ENCODE measurements around the gene HSDL2. TPM values are rescaled to one million over a fixed set of nuclear protein-coding genes. Genes with fewer than 3 reads are reported as not detected.
A peak's percentile ranks its signal among the peaks of the same experiment; 100 is the strongest.

HSDL2 gene
- total RNA-seq, 1 donor from 2014 or later: 26.5 TPM

DNA sequence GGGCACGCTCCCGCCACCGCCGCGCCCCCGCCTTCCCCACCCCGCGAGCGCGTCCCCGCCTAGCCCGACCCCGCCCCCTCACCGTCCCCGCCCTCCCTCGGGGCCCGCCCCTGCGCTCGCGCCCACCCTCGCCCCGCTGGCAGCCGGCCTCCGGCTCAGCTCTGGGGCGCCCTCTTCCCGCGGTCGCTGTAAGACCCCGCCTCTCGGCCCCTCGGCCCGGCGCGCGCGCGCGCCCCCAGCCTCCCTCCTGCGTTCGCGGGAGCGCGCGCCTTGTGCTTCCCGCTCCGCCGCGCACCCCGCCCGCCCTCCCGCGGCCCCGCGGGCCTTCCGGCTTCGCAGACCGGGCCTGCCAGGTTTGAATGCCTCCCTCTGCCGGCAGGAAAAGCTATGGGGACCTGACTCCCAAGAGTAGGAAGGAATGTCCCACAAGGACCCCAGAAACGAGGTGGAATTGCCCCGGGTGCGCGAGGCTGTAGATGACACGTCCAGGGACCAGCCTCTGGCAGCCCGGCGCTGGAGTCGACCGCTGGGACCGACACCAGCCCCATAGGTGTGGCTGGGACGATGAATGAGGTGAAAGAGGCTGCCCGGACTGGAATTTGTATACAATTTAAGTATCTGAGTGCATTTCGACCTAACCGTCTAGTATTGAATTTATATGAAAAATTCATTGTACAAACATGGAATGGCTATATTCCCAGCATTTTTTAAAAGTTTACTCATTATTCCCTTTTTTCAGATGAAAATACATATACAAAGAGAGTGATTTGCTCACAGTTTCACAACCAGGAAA, 46.1 kb upstream of the HSDL2 start:
- peak; percentile 31 for TF ChIP-seq CTCF (IDR thresholded peaks at IDR 0.05; ENCODE audit: unreplicated experiment)
- Mint-ChIP-seq H3K4me3 (peak overlapping the region; percentile 96), H3K27ac (peak overlapping the region; percentile 99), H3K27me3 (ENCODE audit: low read depth) (no peaks in the 10 kb centered on the region), H3K36me3 (no peaks in the 10 kb centered on the region), H3K4me1 (peaks cover 26% of the 10 kb centered on the region), H3K9me3 (no peaks in the 10 kb centered on the region)
- peak; percentile 92 to 98 for DNase-seq (ENCODE audit: low spot score in 2 of 2, unreplicated experiment in 2 of 2)

DNA sequence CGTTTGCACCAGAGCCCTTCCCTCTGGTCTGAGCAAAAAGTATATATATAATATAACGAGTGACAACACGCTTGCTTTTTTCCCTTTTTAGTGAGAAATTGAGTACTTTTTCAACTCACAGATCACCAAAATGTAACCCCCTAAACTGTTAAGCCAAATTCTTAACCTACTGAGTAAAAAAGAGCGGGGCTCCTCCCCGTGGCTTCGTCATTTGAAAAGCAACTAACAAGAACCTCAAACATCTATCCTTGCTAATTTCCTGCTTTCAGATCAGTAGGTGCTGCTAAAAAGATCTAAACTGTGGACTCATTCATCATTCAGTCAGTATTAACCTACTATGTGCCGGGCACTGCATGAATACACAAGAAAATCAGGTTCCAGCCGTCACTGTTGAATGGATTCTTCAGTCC, 45.5 kb upstream of the HSDL2 start:
- Mint-ChIP-seq H3K36me3 (no peaks in the 10 kb centered on the region), H3K27me3 (ENCODE audit: low read depth) (no peaks in the 10 kb centered on the region), H3K9me3 (no peaks in the 10 kb centered on the region), H3K27ac (peak overlapping the region; percentile 99), H3K4me3 (peak overlapping the region; percentile 96), H3K4me1 (peaks cover 26% of the 10 kb centered on the region)
- TF ChIP-seq CTCF (IDR thresholded peaks at IDR 0.05; ENCODE audit: unreplicated experiment): no peak
- DNase-seq (ENCODE audit: low spot score in 2 of 2, unreplicated experiment in 2 of 2): no peak

DNA sequence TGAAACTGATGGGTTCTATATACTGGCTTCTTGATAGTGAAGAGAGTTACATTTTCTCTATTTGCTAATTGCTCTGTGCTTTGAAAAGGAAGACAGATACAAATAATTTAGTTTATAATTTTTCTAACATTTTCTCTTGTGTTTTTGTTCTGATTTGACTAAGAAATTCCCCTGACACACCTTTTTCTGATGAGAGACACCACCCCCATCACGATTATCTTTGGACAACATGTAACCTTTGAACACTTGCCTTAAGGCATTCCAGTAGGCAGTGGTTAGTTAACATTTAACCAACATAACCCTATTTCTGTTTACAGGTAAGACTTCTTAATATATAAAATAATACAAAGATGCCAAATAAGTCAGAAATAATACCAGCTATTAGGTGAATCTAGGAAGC, 42.4 kb upstream of the HSDL2 start:
- no peaks in the 10 kb centered on the region for H3K9me3 Mint-ChIP-seq
- H3K4me1 Mint-ChIP-seq: peaks cover 9% of the 10 kb centered on the region
- no peak for DNase-seq (ENCODE audit: low spot score in 2 of 2, unreplicated experiment in 2 of 2)
- no peaks in the 10 kb centered on the region for H3K36me3 Mint-ChIP-seq
- H3K27me3 Mint-ChIP-seq (ENCODE audit: low read depth): no peaks in the 10 kb centered on the region
- TF ChIP-seq CTCF (IDR thresholded peaks at IDR 0.05; ENCODE audit: unreplicated experiment): no peak
- H3K4me3 Mint-ChIP-seq: no peak overlapping the region
- H3K27ac Mint-ChIP-seq: no peak overlapping the region

GRCh38 chr9:112338561-112338960, 41.3 kb upstream of the HSDL2 start:
- no peaks in the 10 kb centered on the region for H3K9me3 Mint-ChIP-seq
- TF ChIP-seq CTCF (IDR thresholded peaks at IDR 0.05; ENCODE audit: unreplicated experiment): no peak
- no peak overlapping the region for H3K4me3 Mint-ChIP-seq

DNA sequence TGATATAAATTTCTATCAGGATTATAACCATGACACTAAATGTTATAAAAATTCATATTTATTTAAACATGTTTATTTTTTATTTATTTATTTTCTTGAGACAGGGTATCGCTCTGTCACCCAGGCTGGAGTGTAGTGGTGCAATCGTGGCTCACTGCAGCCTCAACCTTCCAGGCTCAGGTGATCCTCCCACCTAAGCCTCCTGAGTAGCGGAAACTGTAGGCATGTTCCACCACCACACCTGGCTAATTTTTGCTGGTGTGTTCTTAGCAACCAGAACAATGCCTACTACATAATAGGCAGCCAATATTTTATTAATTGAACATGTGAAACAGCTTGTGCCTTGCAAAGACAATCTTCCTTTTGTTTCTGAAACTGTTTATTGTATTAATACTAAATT, 40.0 kb upstream of the HSDL2 start:
- Mint-ChIP-seq H3K4me1 (peaks cover 6% of the 10 kb centered on the region), H3K9me3 (no peaks in the 10 kb centered on the region), H3K27me3 (ENCODE audit: low read depth) (no peaks in the 10 kb centered on the region), H3K4me3 (no peak overlapping the region), H3K36me3 (no peaks in the 10 kb centered on the region), H3K27ac (no peak overlapping the region)
- TF ChIP-seq CTCF (IDR thresholded peaks at IDR 0.05; ENCODE audit: unreplicated experiment): no peak
- no peak for DNase-seq (ENCODE audit: low spot score in 2 of 2, unreplicated experiment in 2 of 2)

More at GRCh38 chr9:112338561-112338960, 41.3 kb upstream of the HSDL2 start:
- no peak overlapping the region for H3K27ac Mint-ChIP-seq
- DNase-seq (ENCODE audit: low spot score in 2 of 2, unreplicated experiment in 2 of 2): no peak
- no peaks in the 10 kb centered on the region for H3K27me3 Mint-ChIP-seq (ENCODE audit: low read depth)
- H3K4me1 Mint-ChIP-seq: peaks cover 9% of the 10 kb centered on the region
- no peaks in the 10 kb centered on the region for H3K36me3 Mint-ChIP-seq
